K562 (cell line): ENCODE measurements around the gene SS18L1. TPM values are rescaled to one million over a fixed set of nuclear protein-coding genes. Genes with fewer than 3 reads are reported as not detected.

Experiments
- ATAC-seq: fragments of 200-7000 bp; cut with Tn5 transposase; 3 replicates; pipeline ENCODE4 v1.9.1; 2020; ENCODE audit warnings: moderate library complexity
- BruUV-seq: library from RNA; stranded (reverse); fragments of 400-500 nt; replicated peaks from 2 replicates; lab custom pipeline; 2021; lab: Mats Ljungman, UMichigan
- CTCF ChIA-PET: fragments of 300-600 bp; formaldehyde crosslinking; extraction: SDS; loops from one replicate; lab custom pipeline; 2021; ENCODE audit warnings: low intra/inter-chr PET ratio; lab: Yijun Ruan, JAX
- POLR2A ChIA-PET: fragments of 300-600, 350-650 bp; sonication (Branson Sonifier 250); formaldehyde crosslinking; extraction: SDS; loops from one replicate; lab custom pipeline; 2021; ENCODE audit warnings: antibody characterized with exemption, inconsistent platforms; lab: Yijun Ruan, JAX
- DNase-seq, 4 experiments: peaks; one replicate each; pipeline versions ENCODE4 v3.0.0 to v3.0.0-alpha.2; 2011 to 2018; ENCODE audit warnings: low spot score in 3 of 4, mixed read lengths in 3 of 4; ENCODE audit errors: extremely low read depth in 1 of 4
- FAIRE-seq: peaks from 2 replicates; lab custom pipeline; 2011; peaks lifted over from hg19 to GRCh38; lab: Jason Lieb, UNC
- H2AFZ ChIP-seq: 2 replicates; pipeline ENCODE4 v1.6.0; 2011; ENCODE audit warnings: low read depth, low read length, control low read depth, inconsistent platforms
- H3K27ac ChIP-seq: fragments of 200-600 bp; 3 replicates; pipeline ENCODE4 v1.8.0; 2011; ENCODE audit warnings: low read depth, mild to moderate bottlenecking, control low read depth, inconsistent platforms, low read length, moderate library complexity, mixed read lengths; ENCODE audit errors: extremely low read depth
- H3K27me3 ChIP-seq, 2 experiments: fragments of 300-600 bp in 1 of 2; 2 replicates in 1 of 2; 3 replicates in 1 of 2; pipeline versions ENCODE4 v1.6.0 to v1.8.0; 2011; ENCODE audit warnings: inconsistent platforms in 2 of 2, low read length in 2 of 2, mild to moderate bottlenecking in 1 of 2, mixed read lengths in 1 of 2, moderate library complexity in 1 of 2; ENCODE audit not compliant: control insufficient read depth in 2 of 2, insufficient read depth in 2 of 2
- H3K36me3 ChIP-seq: fragments of 300-600 bp; 3 replicates; pipeline ENCODE4 v1.8.0; 2011; ENCODE audit warnings: mild to moderate bottlenecking, low read length, inconsistent platforms; ENCODE audit not compliant: control insufficient read depth, insufficient read depth
- H3K4me1 ChIP-seq, 2 experiments: fragments of 200-600 bp in 1 of 2; replicated peaks in 1 of 2; 2 replicates in 1 of 2; 3 replicates in 1 of 2; pipeline versions ENCODE4 v1.5.1 to v1.8.0; 2011; ENCODE audit warnings: inconsistent platforms in 2 of 2, low read length in 2 of 2, mild to moderate bottlenecking in 1 of 2, mixed read lengths in 1 of 2, moderate library complexity in 1 of 2; ENCODE audit not compliant: control insufficient read depth in 2 of 2, insufficient read depth in 2 of 2
- H3K4me2 ChIP-seq: 2 replicates; pipeline ENCODE4 v1.6.1; 2011; ENCODE audit warnings: low read length, control low read depth, inconsistent platforms, mixed read lengths; ENCODE audit not compliant: insufficient read depth
- H3K4me3 ChIP-seq: fragments of 200-600 bp; sonication (generic), shearing (Covaris generic); 2 replicates; pipeline ENCODE4 v1.5.1; 2016; ENCODE audit warnings: control low read depth, inconsistent platforms
- H3K79me2 ChIP-seq: fragments of 200-600 bp; 3 replicates; pipeline ENCODE4 v1.8.0; 2011; ENCODE audit warnings: low read length, inconsistent platforms; ENCODE audit not compliant: control insufficient read depth, insufficient read depth
- H3K9ac ChIP-seq, 2 experiments: 2 replicates each; pipeline versions ENCODE4 v1.6.0 to v1.6.1; 2011; ENCODE audit warnings: low read depth in 2 of 2, low read length in 2 of 2, control low read depth in 1 of 2, inconsistent platforms in 1 of 2, mild to moderate bottlenecking in 1 of 2, mixed read lengths in 1 of 2; ENCODE audit not compliant: insufficient read depth in 1 of 2
- H3K9me1 ChIP-seq: one replicate; pipeline ENCODE4 v1.6.0; 2011; ENCODE audit warnings: inconsistent platforms, mild to moderate bottlenecking, low read length, moderate library complexity; ENCODE audit not compliant: control insufficient read depth, insufficient read depth
- H3K9me3 ChIP-seq: replicated peaks from 2 replicates; pipeline ENCODE4 v1.5.1; 2011; ENCODE audit warnings: low read depth, low read length, inconsistent platforms; ENCODE audit not compliant: control insufficient read depth, insufficient read depth
- H4K20me1 ChIP-seq: replicated peaks from 2 replicates; pipeline ENCODE4 v1.6.1; 2011; ENCODE audit warnings: low read length, inconsistent platforms, mixed read lengths; ENCODE audit not compliant: control insufficient read depth, insufficient read depth
- CBX1 ChIP-seq: sonication (generic); IDR thresholded peaks from 2 replicates; pipeline ENCODE4 v1.6.1; 2016; ENCODE audit warnings: antibody characterized with exemption, low read depth, mild to moderate bottlenecking
- CHD4 ChIP-seq: fragments of 200-600 bp; sonication (generic); IDR thresholded peaks from 3 replicates; pipeline ENCODE4 v1.6.1; 2012; ENCODE audit warnings: low read depth, mild to moderate bottlenecking, mixed read lengths, low read length, inconsistent platforms; ENCODE audit not compliant: insufficient read depth, insufficient replicate concordance, poor library complexity, severe bottlenecking
- DMBX1 ChIP-seq: fragments of 250-450 bp; sonication (Bioruptor Pico); IDR thresholded peaks from 2 replicates; pipeline ENCODE4 v1.8.0; 2022; ENCODE audit warnings: inconsistent platforms, mild to moderate bottlenecking, moderate library complexity, borderline replicate concordance
- FOSL1 ChIP-seq: fragments of 200-800 bp; sonication (Bioruptor generic); conservative IDR thresholded peaks from 2 replicates; pipeline ENCODE4 v1.6.1; 2016; ENCODE audit warnings: missing genetic modification characterization, missing compliant biosample characterization
- FOXJ2 ChIP-seq: fragments of 200-800 bp; sonication (Bioruptor generic); IDR thresholded peaks from 2 replicates; pipeline ENCODE4 v1.6.1; 2016; ENCODE audit warnings: missing genetic modification characterization, missing compliant biosample characterization
- MAFK ChIP-seq: IDR thresholded peaks from 2 replicates; pipeline ENCODE4 v1.6.1; 2011; ENCODE audit warnings: low read length, improper control_type of control experiment
- SAP30 ChIP-seq: fragments of 200-600 bp; sonication (generic); IDR thresholded peaks from 2 replicates; pipeline ENCODE4 v1.6.1; 2012; ENCODE audit warnings: borderline replicate concordance, low read depth, mild to moderate bottlenecking, moderate library complexity, low read length, control low read depth, inconsistent platforms; ENCODE audit not compliant: insufficient read depth, poor library complexity, severe bottlenecking
- SNIP1 ChIP-seq: fragments of 450-650 bp; IDR thresholded peaks from 2 replicates; pipeline ENCODE4 v1.7.1; 2017; ENCODE audit warnings: low read depth, mild to moderate bottlenecking
- SP1 ChIP-seq: sonication (generic); formaldehyde crosslinking; IDR thresholded peaks from 2 replicates; pipeline ENCODE4 v1.8.1; 2022; ENCODE audit warnings: mild to moderate bottlenecking, missing genetic modification reagents
- TAF1 ChIP-seq: IDR thresholded peaks from 2 replicates; pipeline ENCODE4 v1.6.1; 2011; ENCODE audit warnings: mild to moderate bottlenecking, low read length, moderate library complexity; ENCODE audit not compliant: insufficient read depth, control insufficient read depth, severe bottlenecking; ENCODE audit errors: extremely low read depth
- TBP ChIP-seq: optimal IDR thresholded peaks from 2 replicates; pipeline ENCODE3; 2011; ENCODE audit warnings: low read depth, low read length, improper control_type of control experiment
- ZNF140 ChIP-seq: fragments of 250-450 bp; sonication (Bioruptor Pico); IDR thresholded peaks from 2 replicates; pipeline ENCODE4 v1.8.0; 2021; ENCODE audit warnings: moderate library complexity, mild to moderate bottlenecking, inconsistent platforms
- ZNF384 ChIP-seq: IDR thresholded peaks from 2 replicates; pipeline ENCODE4 v1.6.1; 2012; ENCODE audit warnings: low read depth, low read length, improper control_type of control experiment
- WGBS: fragments of 100-300 bp; shearing (Covaris generic); methylation state at CpG from one replicate; pipeline ENCODE4 v1.1.6; 2016; ENCODE audit warnings: low coverage, mixed read lengths; ENCODE audit not compliant: insufficient coverage; ENCODE audit errors: missing lambda C conversion rate; 5-methylcytosine and 5-hydroxymethylcytosine counted together
- in situ Hi-C: fragments of 300-500 bp; cut with MboI; formaldehyde crosslinking; loops from 4 replicates; pipeline ENCODE4 v1.15.0; 2018; ENCODE audit warnings: inconsistent platforms, mixed read lengths
- intact Hi-C: fragments of 100-400 bp; cut with micrococcal nuclease; formaldehyde crosslinking; loops from 2 replicates; pipeline ENCODE4 v1.14.2; 2022
- polyA plus RNA-seq, 8 experiments: library from polyadenylated mRNA; depleted of rRNA in 4 of 8; stranded (reverse) in 5 of 8; unstranded in 3 of 8; fragments of >200 nt; fragmentation: Nextera tagmentation in 2 of 8; fragmentation: Illumina TruSeq in 1 of 8; extraction: Ambion mirVana in 2 of 8; extraction: Trizol in 1 of 8; gene quantifications; 2 replicates each; pipeline versions ENCODE4 v1.2.1 to v1.2.3, GENCODE V29; 2011 to 2014; ENCODE audit warnings: inconsistent platforms in 1 of 8, missing spikeins in 1 of 8
- total RNA-seq, 7 experiments: library from RNA; depleted of rRNA in 6 of 7; stranded (reverse); fragments of >200 nt in 6 of 7; fragmentation: Illumina TruSeq in 2 of 7; extraction: Trizol in 2 of 7; gene quantifications; 2 replicates each; pipeline versions ENCODE4 v1.2.1 to v1.2.3, GENCODE V29; 2011 to 2021; ENCODE audit warnings: low replicate concordance in 1 of 7
- TF ChIP-seq, protein P1 (sequence below): IDR thresholded peaks from 3 replicates; pipeline ENCODE4 v1.6.1; 2011; ENCODE audit warnings: borderline replicate concordance, mild to moderate bottlenecking; ENCODE audit not compliant: insufficient read length, insufficient read depth
- TF ChIP-seq, protein P2 (sequence below), 2 experiments: IDR thresholded peaks; 2 replicates each; pipeline ENCODE4 v1.6.1; 2011; ENCODE audit warnings: borderline replicate concordance in 1 of 2, control low read depth in 1 of 2, low read depth in 1 of 2, low read length in 1 of 2, mild to moderate bottlenecking in 1 of 2, mixed read lengths in 1 of 2, moderate library complexity in 1 of 2; ENCODE audit not compliant: insufficient read depth in 1 of 2, insufficient read length in 1 of 2, poor library complexity in 1 of 2, severe bottlenecking in 1 of 2; ENCODE audit errors: extremely low read depth in 1 of 2

SS18L1 gene
- total and polyA plus RNA-seq, 9 of the 15 experiments (the other 6 are each of a cell fraction or from before 2014, with no cell fraction given) = 2.7 to 28.3 (median 15.1) TPM

DNA sequence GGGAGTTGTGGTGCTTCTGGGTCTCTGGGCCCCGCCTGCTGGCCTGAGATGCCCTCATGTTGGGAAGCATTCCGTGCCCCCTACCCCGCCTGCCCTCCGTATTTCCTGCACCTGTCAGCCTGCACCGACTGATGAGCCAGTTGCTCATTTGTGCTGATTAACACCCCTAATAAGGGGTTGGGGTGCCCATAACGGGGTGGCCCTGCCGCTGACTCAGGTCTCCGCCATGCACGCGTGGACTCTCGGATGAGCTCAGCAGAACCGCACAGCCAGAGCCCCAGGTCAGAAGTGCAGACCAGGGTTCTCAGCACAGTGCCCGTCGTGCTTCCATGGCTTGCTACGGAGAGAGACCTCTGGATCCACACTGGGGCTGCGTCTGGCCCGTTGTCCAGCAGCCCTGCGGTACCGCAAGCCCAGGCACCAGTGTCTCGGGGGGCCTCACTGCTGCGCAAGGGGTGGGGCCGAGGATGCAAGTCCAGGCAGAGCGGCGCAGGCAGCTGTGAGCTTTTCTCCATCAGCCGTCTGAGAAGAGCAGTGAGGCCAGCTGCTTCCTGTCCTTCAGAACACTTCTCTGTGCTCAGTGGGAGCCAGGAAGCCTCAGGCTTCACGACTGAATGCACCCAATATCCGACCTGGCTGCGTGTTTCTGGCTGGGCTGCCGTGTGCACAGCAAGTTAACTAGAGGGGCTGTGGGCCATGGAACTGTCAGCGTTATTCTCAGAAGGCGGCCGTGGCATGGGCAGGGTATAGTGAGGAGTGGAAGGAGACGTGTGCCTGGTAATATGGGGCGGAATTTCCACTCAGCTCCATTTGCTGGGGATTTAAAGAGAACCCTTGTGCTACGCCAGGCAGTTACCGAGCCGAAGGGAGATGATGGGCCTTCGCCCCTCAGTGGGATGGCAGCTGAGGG, 57.9 kb downstream of the SS18L1 start:
- Histone ChIP-seq H3K4me3 (no peak overlapping the region), H3K27ac (no peak overlapping the region), H3K4me2 (no peak overlapping the region), H3K79me2 (no peaks in the 10 kb centered on the region), H3K4me1 (peaks cover 0 to 10% of the 10 kb centered on the region in 2 experiments; a peak in 1 of 5 replicates), H4K20me1 (no peaks in the 10 kb centered on the region)
- no TSS peak for BruUV-seq
- FAIRE-seq (no peak), DNase-seq (no peak)
- POLR2A ChIA-PET = no interaction called here
- WGBS = 93% methylated on average over 34 of the region's 38 CpGs
- CTCF ChIA-PET = no interaction called here
- TF ChIP-seq ZNF140 (CRISPR knock-in tag) (no peak), SNIP1 (no peak), ZNF384 (no peak), TAF1 (no peak), SP1 (no peak), DMBX1 (no peak), FOSL1 (tag) (no peak), CBX1 (no peak), SAP30 (no peak), TBP (no peak), FOXJ2 (tag) (no peak), CHD4 (no peak), MAFK (no peak)
- TF ChIP-seq, protein P1, sequence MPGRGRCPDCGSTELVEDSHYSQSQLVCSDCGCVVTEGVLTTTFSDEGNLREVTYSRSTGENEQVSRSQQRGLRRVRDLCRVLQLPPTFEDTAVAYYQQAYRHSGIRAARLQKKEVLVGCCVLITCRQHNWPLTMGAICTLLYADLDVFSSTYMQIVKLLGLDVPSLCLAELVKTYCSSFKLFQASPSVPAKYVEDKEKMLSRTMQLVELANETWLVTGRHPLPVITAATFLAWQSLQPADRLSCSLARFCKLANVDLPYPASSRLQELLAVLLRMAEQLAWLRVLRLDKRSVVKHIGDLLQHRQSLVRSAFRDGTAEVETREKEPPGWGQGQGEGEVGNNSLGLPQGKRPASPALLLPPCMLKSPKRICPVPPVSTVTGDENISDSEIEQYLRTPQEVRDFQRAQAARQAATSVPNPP = no peak
- TF ChIP-seq, protein P2, sequence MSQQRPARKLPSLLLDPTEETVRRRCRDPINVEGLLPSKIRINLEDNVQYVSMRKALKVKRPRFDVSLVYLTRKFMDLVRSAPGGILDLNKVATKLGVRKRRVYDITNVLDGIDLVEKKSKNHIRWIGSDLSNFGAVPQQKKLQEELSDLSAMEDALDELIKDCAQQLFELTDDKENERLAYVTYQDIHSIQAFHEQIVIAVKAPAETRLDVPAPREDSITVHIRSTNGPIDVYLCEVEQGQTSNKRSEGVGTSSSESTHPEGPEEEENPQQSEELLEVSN (IDR thresholded peaks at IDR 0.05; ENCODE audit: borderline replicate concordance in 1 of 2, extremely low read depth in 1 of 2, insufficient read depth in 1 of 2, insufficient read length in 1 of 2, low read depth in 1 of 2, low read length in 1 of 2, poor library complexity in 1 of 2, severe bottlenecking in 1 of 2) = no peak
- TF ChIP-seq, all 486 proteins: peak for 0
- no peak overlapping the region for H2AFZ ChIP-seq
- in situ Hi-C loops (no loop called here), intact Hi-C loops (no loop called here)
- no peaks in the 10 kb centered on the region for H3K9me3 ChIP-seq
- no peaks in the 10 kb centered on the region for H3K9me1 ChIP-seq
- peak overlapping the region in 1 of 2 experiments; percentile 13; a peak in 1 of 4 replicates for H3K9ac ChIP-seq
- H3K27me3 ChIP-seq = no peaks in the 10 kb centered on the region
- H3K36me3 ChIP-seq = peaks cover 60% of the 10 kb centered on the region; the same call in 2 of the 3 replicates
- no peak for ATAC-seq
